GM19468 (cell line): ENCODE results near the gene ARHGAP11A.
A peak's percentile ranks its signal among the peaks of the same experiment; 100 is the strongest.
"Not testable (repeated sequence)": the region's sequence is repeated elsewhere in the genome, so short reads cannot be mapped to it uniquely, and the experiment has no call there.

Experiments used
- ATAC-seq: cut with Tn5 transposase; IDR thresholded peaks from one replicate; pipeline ENCODE4 v1.9.1; 2021; ENCODE audit warnings: mild to moderate bottlenecking, moderate library complexity, moderate number of reproducible peaks; ENCODE audit not compliant: unreplicated experiment; ENCODE audit errors: extremely low read depth

ARHGAP11A gene

GRCh38 chr15:32615051-32615870, at the start of gene ARHGAP11A:
ARHGAP11A (plus strand) TSS chr15:32615504; CDS start chr15:32616212, 708 bp downstream.
- peak; percentile 16 for ATAC-seq

GRCh38 chr15:32568988-32569387, 46.3 kb upstream of the ARHGAP11A start:
- ATAC-seq: not testable (repeated sequence)

- ATAC-seq: not testable (repeated sequence)
Observed at GRCh38 chr15:32578482-32578881, 36.8 kb upstream of the ARHGAP11A start.

GRCh38 chr15:32585844-32586243, 29.5 kb upstream of the ARHGAP11A start:
- ATAC-seq: not testable (repeated sequence)

GRCh38 chr15:32593151-32593550, 22.2 kb upstream of the ARHGAP11A start, which contains the start of gene GOLGA8N:
GOLGA8N (plus strand) TSS chr15:32593456.
- ATAC-seq: not testable (repeated sequence)

- ATAC-seq: not testable (repeated sequence)
Observed at GRCh38 chr15:32609518-32609917, 5.8 kb upstream of the ARHGAP11A start.

- ATAC-seq: not testable (repeated sequence)
Observed at GRCh38 chr15:32610719-32611118, 4.6 kb upstream of the ARHGAP11A start.

GRCh38 chr15:32614712-32615050, 623 bp upstream of the ARHGAP11A start:
- ATAC-seq: not testable (repeated sequence)

GRCh38 chr15:32615871-32616426, 645 bp downstream of the ARHGAP11A start:
- not testable (repeated sequence) for ATAC-seq

GRCh38 chr15:32636410-32636809, 21.1 kb downstream of the ARHGAP11A start:
- ATAC-seq: no peak

- no peak for ATAC-seq
Observed at GRCh38 chr15:32636908-32637567, 21.7 kb downstream of the ARHGAP11A start.

GRCh38 chr15:32637704-32638103, 22.4 kb downstream of the ARHGAP11A start:
- ATAC-seq: no peak

- no peak for ATAC-seq
Observed at GRCh38 chr15:32641517-32642059, 26.3 kb downstream of the ARHGAP11A start, which contains the start of gene SCG5. SCG5 (plus strand) TSS chr15:32641710; CDS start chr15:32643593, 1,883 bp downstream.

GRCh38 chr15:32642667-32643435, 27.5 kb downstream of the ARHGAP11A start:
- no peak for ATAC-seq

GRCh38 chr15:32643907-32644445, 28.7 kb downstream of the ARHGAP11A start:
- ATAC-seq: no peak

GRCh38 chr15:32646291-32646690, 31.0 kb downstream of the ARHGAP11A start:
- ATAC-seq: no peak

GRCh38 chr15:32649342-32649741, 34.0 kb downstream of the ARHGAP11A start:
- no peak for ATAC-seq

- ATAC-seq: no peak
Observed at GRCh38 chr15:32651229-32651837, 36.0 kb downstream of the ARHGAP11A start.

- no peak for ATAC-seq
Observed at GRCh38 chr15:32652178-32652577, 36.9 kb downstream of the ARHGAP11A start.
